ENCODE data around the gene ARHGEF40. TPM values are rescaled to one million over a fixed set of nuclear protein-coding genes. Genes with fewer than 3 reads are reported as not detected.

Gene ARHGEF40
- total RNA-seq, 1 donor from 2014 or later = 1.4 TPM

- no peak for TF ChIP-seq CTCF (IDR thresholded peaks at IDR 0.05)
- no peak overlapping the region for H3K27ac Mint-ChIP-seq
- H3K27me3 Mint-ChIP-seq = peaks cover 8% of the 10 kb centered on the region
- ATAC-seq (ENCODE audit: low read depth) (no peak), DNase-seq (no peak)
- H3K9me3 Mint-ChIP-seq = no peaks in the 10 kb centered on the region
- no peaks in the 10 kb centered on the region for H3K36me3 Mint-ChIP-seq (ENCODE audit: low read depth)
- CTCF ChIA-PET = interaction anchor here (0.8 to 14.7 kb wide), 13 partner anchors 9 to 409 kb away, joined by 3 to 257 read pairs (median 7); partner anchors contain the start of gene ARHGEF40
- POLR2A ChIA-PET = interaction anchor here (0.5 to 2.9 kb wide), 7 partner anchors 13 to 285 kb away, joined by 3 to 29 read pairs (median 16); partner anchors contain the start of genes ARHGEF40 and NDRG2
- no peak overlapping the region for H3K4me3 Mint-ChIP-seq
- intact Hi-C loops (cut with micrococcal nuclease) = loop anchor here (10.0 kb wide), 3 partner anchors 160 to 650 kb away; partner anchors contain the start of genes APEX1, HNRNPC, OSGEP and RNASE6
- H3K4me1 Mint-ChIP-seq = peaks cover 15% of the 10 kb centered on the region
Observed at GRCh38 chr14:21105095-21105494, 35.0 kb downstream of the ARHGEF40 start.

GRCh38 chr14:21106176-21106497 is 36.0 kb downstream of the ARHGEF40 start:
- DNase-seq (no peak), ATAC-seq (ENCODE audit: low read depth) (no peak)
- ChIA-PET CTCF (interaction anchor here (4.6 to 14.7 kb wide), 4 partner anchors 13 to 90 kb away, joined by 62 to 257 read pairs (median 108); partner anchors contain the start of gene ARHGEF40), POLR2A (no interaction called here)
- Mint-ChIP-seq H3K27me3 (peaks cover 2% of the 10 kb centered on the region), H3K9me3 (no peaks in the 10 kb centered on the region), H3K27ac (no peak overlapping the region), H3K4me3 (no peak overlapping the region), H3K36me3 (ENCODE audit: low read depth) (no peaks in the 10 kb centered on the region), H3K4me1 (peaks cover 15% of the 10 kb centered on the region)
- no peak for TF ChIP-seq CTCF (IDR thresholded peaks at IDR 0.05)
- intact Hi-C loops (cut with micrococcal nuclease) = loop anchor here (10.0 kb wide), 3 partner anchors 159 to 651 kb away; partner anchors contain the start of genes APEX1, HNRNPC, OSGEP and RNASE6

- Mint-ChIP-seq H3K36me3 (ENCODE audit: low read depth) (no peaks in the 10 kb centered on the region), H3K4me3 (peak overlapping the region; percentile 52), H3K27me3 (peaks cover under 1% of the 10 kb centered on the region), H3K27ac (peak overlapping the region; percentile 59), H3K9me3 (no peaks in the 10 kb centered on the region), H3K4me1 (peaks cover 15% of the 10 kb centered on the region)
- DNase-seq (peak; percentile 56), ATAC-seq (ENCODE audit: low read depth) (no peak)
- CTCF ChIA-PET = interaction anchor here (4.6 to 14.7 kb wide), 4 partner anchors 14 to 91 kb away, joined by 62 to 257 read pairs (median 108); partner anchors contain the start of gene ARHGEF40
- intact Hi-C loops (cut with micrococcal nuclease) = loop anchor here (10.0 kb wide), 3 partner anchors 158 to 652 kb away; partner anchors contain the start of genes APEX1, HNRNPC, OSGEP and RNASE6
- TF ChIP-seq CTCF (IDR thresholded peaks at IDR 0.05) = no peak
- POLR2A ChIA-PET = no interaction called here
Observed at GRCh38 chr14:21106498-21107282, 36.6 kb downstream of the ARHGEF40 start.

DNA sequence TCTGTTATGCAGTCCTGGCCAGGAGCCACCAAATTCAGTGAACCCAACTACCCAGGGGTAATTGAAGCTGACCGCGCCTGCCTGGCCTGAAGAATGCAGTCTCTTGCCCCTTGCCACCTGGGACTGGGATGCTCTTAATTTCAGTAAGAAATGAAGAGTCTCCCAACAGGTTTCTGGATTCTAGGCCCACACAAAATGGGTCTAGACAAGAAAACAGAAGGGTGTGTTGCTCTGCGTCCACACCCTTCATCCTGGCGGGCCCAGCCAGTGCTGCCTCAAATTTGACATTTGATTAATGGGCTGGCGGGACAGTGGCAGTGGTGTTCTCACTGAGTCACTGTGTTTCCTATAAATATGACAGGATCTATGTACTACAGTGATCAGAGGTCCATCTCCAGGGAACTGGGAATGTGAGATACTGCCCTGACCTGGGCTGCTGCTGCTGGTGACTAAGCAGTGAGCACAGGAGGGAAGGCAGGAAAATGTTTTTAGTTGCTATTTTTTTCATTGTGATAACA is 37.2 kb downstream of the ARHGEF40 start:
- Mint-ChIP-seq H3K36me3 (ENCODE audit: low read depth) (no peaks in the 10 kb centered on the region), H3K27me3 (no peaks in the 10 kb centered on the region), H3K9me3 (no peaks in the 10 kb centered on the region), H3K4me3 (no peak overlapping the region), H3K27ac (no peak overlapping the region), H3K4me1 (peaks cover 15% of the 10 kb centered on the region)
- ChIA-PET POLR2A (no interaction called here), CTCF (interaction anchor here (7.1 to 14.7 kb wide), 3 partner anchors 36 to 92 kb away, joined by 62 to 257 read pairs (median 146); partner anchors contain the start of gene ARHGEF40)
- DNase-seq (no peak), ATAC-seq (ENCODE audit: low read depth) (no peak)
- intact Hi-C loops (cut with micrococcal nuclease) = loop anchor here (10.0 kb wide), 3 partner anchors 157 to 653 kb away; partner anchors contain the start of genes APEX1, HNRNPC, OSGEP and RNASE6
- no peak for TF ChIP-seq CTCF (IDR thresholded peaks at IDR 0.05)

DNA sequence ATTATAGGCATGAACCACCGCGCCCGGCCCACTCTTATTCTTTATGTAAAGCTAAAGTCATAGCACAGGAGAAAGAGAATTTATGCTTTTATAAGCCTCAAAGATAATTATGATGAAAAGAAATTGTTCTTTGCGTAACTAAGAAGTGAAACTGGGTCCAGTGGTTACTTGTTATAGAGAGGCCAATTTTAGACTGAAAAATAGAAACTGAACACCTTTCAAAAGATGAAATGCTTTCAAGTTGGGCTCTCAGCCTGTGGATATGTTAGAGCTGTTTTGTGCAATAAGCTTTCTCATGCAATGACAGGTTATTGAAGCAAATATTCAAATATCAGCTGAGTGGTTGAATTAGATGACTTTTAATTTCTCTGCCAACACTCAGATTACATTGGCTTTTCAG is 38.7 kb downstream of the ARHGEF40 start:
- no peak for DNase-seq
- ChIA-PET POLR2A (no interaction called here), CTCF (interaction anchor here (0.9 to 14.7 kb wide), 4 partner anchors 8 to 93 kb away, joined by 3 to 257 read pairs (median 74); no protein-coding TSS in a partner anchor)
- no peak for TF ChIP-seq CTCF (IDR thresholded peaks at IDR 0.05)
- ATAC-seq (ENCODE audit: low read depth) = no peak
- Mint-ChIP-seq H3K27ac (no peak overlapping the region), H3K36me3 (ENCODE audit: low read depth) (no peaks in the 10 kb centered on the region), H3K9me3 (no peaks in the 10 kb centered on the region), H3K4me3 (no peak overlapping the region), H3K27me3 (no peaks in the 10 kb centered on the region), H3K4me1 (peaks cover 11% of the 10 kb centered on the region)
- intact Hi-C loops (cut with micrococcal nuclease) = loop anchor here (10.0 kb wide), 3 partner anchors 156 to 654 kb away; partner anchors contain the start of genes APEX1, HNRNPC, OSGEP and RNASE6
